CD14-positive monocyte (primary cell): Measurements from ENCODE around the gene SBF2. TPM values are rescaled to one million over a fixed set of nuclear protein-coding genes. Genes with fewer than 3 reads are reported as not detected.
A peak's percentile ranks its signal among the peaks of the same experiment; 100 is the strongest.

Experiments
- DNase-seq, 3 donors: peaks; one replicate each; pipeline ENCODE4 v3.0.0-alpha.2; 2011 to 2022
- H2AFZ ChIP-seq: 2 replicates; pipeline ENCODE4 v1.6.0; 2012; ENCODE audit warnings: mild to moderate bottlenecking, low read depth, low read length, inconsistent platforms; ENCODE audit not compliant: insufficient read depth, poor library complexity, severe bottlenecking
- H3K27ac ChIP-seq, 2 donors: 1 replicate in 1 of 2; 2 replicates in 1 of 2; pipeline ENCODE4 v1.5.1; 2012 to 2013; ENCODE audit warnings: low read length in 2 of 2, control low read depth in 1 of 2, inconsistent platforms in 1 of 2, low read depth in 1 of 2, mild to moderate bottlenecking in 1 of 2
- H3K27me3 ChIP-seq, 2 donors: one replicate each; pipeline versions ENCODE4 v1.6.0 to v1.6.1; 2011 to 2013; ENCODE audit warnings: low read length in 2 of 2; ENCODE audit not compliant: control insufficient read depth in 2 of 2, insufficient read depth in 2 of 2
- H3K36me3 ChIP-seq, 2 donors: replicated peaks in 1 of 2; 1 replicate in 1 of 2; 2 replicates in 1 of 2; pipeline versions ENCODE4 v1.5.1 to v1.6.1; 2012 to 2013; ENCODE audit warnings: low read length in 2 of 2, control low read depth in 1 of 2, inconsistent platforms in 1 of 2, mild to moderate bottlenecking in 1 of 2; ENCODE audit not compliant: insufficient read depth in 2 of 2, control insufficient read depth in 1 of 2
- H3K4me1 ChIP-seq, 2 donors: 1 replicate in 1 of 2; 2 replicates in 1 of 2; pipeline versions ENCODE4 v1.5.1 to v1.6.1; 2012 to 2013; ENCODE audit warnings: low read length in 2 of 2, control low read depth in 1 of 2, inconsistent platforms in 1 of 2, mild to moderate bottlenecking in 1 of 2, moderate library complexity in 1 of 2; ENCODE audit not compliant: insufficient read depth in 2 of 2, control insufficient read depth in 1 of 2
- H3K4me2 ChIP-seq: replicated peaks from 2 replicates; pipeline ENCODE3; 2012; ENCODE audit warnings: low read length, moderate library complexity, mild to moderate bottlenecking; ENCODE audit not compliant: poor library complexity, severe bottlenecking; ENCODE audit errors: extremely low read depth
- H3K4me3 ChIP-seq, 3 experiments: fragments of 200-600 bp in 1 of 3; sonication (generic) in 1 of 3; replicated peaks in 1 of 3; 1 replicate in 2 of 3; 2 replicates in 1 of 3; pipeline ENCODE4 v1.5.1; 2011 to 2013; ENCODE audit warnings: low read length in 3 of 3, mild to moderate bottlenecking in 3 of 3, control low read depth in 2 of 3, low read depth in 2 of 3, inconsistent platforms in 1 of 3, moderate library complexity in 1 of 3
- H3K79me2 ChIP-seq: 2 replicates; pipeline ENCODE4 v1.6.0; 2012; ENCODE audit warnings: mild to moderate bottlenecking, control low read depth, inconsistent platforms, low read length, moderate library complexity; ENCODE audit not compliant: insufficient read depth
- H3K9ac ChIP-seq: 2 replicates; pipeline ENCODE4 v1.6.0; 2017; ENCODE audit warnings: low read length, mild to moderate bottlenecking; ENCODE audit not compliant: insufficient read depth, poor library complexity, severe bottlenecking
- H3K9me3 ChIP-seq, 2 donors: replicated peaks in 1 of 2; 1 replicate in 1 of 2; 2 replicates in 1 of 2; pipeline versions ENCODE4 v1.5.1 to v1.6.1; 2012 to 2013; ENCODE audit warnings: low read length in 2 of 2, control low read depth in 1 of 2; ENCODE audit not compliant: control insufficient read depth in 1 of 2, insufficient read depth in 1 of 2
- H4K20me1 ChIP-seq: 2 replicates; pipeline ENCODE4 v1.6.0; 2012; ENCODE audit warnings: mild to moderate bottlenecking, low read length, control low read depth, moderate library complexity; ENCODE audit not compliant: insufficient read depth
- H3K27ac Mint-ChIP-seq, 7 donors: one replicate each; pipeline ENCODE4 v1.8.0; 2020; ENCODE audit warnings: mild to moderate bottlenecking in 7 of 7, mixed read lengths in 7 of 7, moderate library complexity in 6 of 7, inconsistent platforms in 2 of 7
- H3K27me3 Mint-ChIP-seq, 3 donors: one replicate each; pipeline ENCODE4 v1.8.0; 2021 to 2022; ENCODE audit warnings: low read depth in 3 of 3, mild to moderate bottlenecking in 3 of 3, mixed read lengths in 3 of 3, moderate library complexity in 3 of 3, inconsistent platforms in 1 of 3
- H3K36me3 Mint-ChIP-seq, 2 donors: one replicate each; pipeline ENCODE4 v1.8.0; 2020; ENCODE audit warnings: mixed read lengths in 2 of 2, inconsistent platforms in 1 of 2, mild to moderate bottlenecking in 1 of 2
- H3K4me1 Mint-ChIP-seq: one replicate; pipeline ENCODE4 v1.8.0; 2020; ENCODE audit warnings: mild to moderate bottlenecking, mixed read lengths
- H3K4me3 Mint-ChIP-seq, 2 donors: one replicate each; pipeline ENCODE4 v1.8.0; 2020; ENCODE audit warnings: mild to moderate bottlenecking in 2 of 2, mixed read lengths in 2 of 2, moderate library complexity in 1 of 2
- H3K9me3 Mint-ChIP-seq, 7 donors: one replicate each; pipeline ENCODE4 v1.8.0; 2020 to 2022; ENCODE audit warnings: mixed read lengths in 7 of 7, mild to moderate bottlenecking in 6 of 7, moderate library complexity in 6 of 7, inconsistent platforms in 2 of 7
- CTCF ChIP-seq: fragments of 200-600 bp; IDR thresholded peaks from one replicate; pipeline ENCODE4 v1.8.0; 2022; ENCODE audit warnings: antibody characterized with exemption, mild to moderate bottlenecking
- WGBS: methylation state at CpG from one replicate; pipeline ENCODE4 v1.1.5; 2013; ENCODE audit warnings: missing lambda C conversion rate; ENCODE audit not compliant: insufficient coverage; 5-methylcytosine and 5-hydroxymethylcytosine counted together
- intact Hi-C, 2 donors: fragments of 100-400 bp; cut with micrococcal nuclease; formaldehyde crosslinking; loops; one replicate each; pipeline versions ENCODE4 v1.15.0 to v1.15.1; 2023
- polyA plus RNA-seq, 3 donors: library from polyadenylated mRNA; depleted of rRNA in 1 of 3; unstranded in 2 of 3; stranded (reverse) in 1 of 3; fragments of 300-500 nt in 2 of 3; fragments of >200 nt in 1 of 3; fragmentation: Illumina TruSeq in 2 of 3; gene quantifications; 1 replicate in 2 of 3; 2 replicates in 1 of 3; pipeline ENCODE4 v1.2.3, GENCODE V29; 2012 to 2021

Gene SBF2
- polyA plus RNA-seq, 3 donors, result 8.9 to 30.7 (median 16.4) TPM

GRCh38 chr11:9850224-9850895, 443.7 kb downstream of the SBF2 start:
- intact Hi-C loops, result no loop called here
- H3K36me3 ChIP-seq, result peaks cover 49 to 92% of the 10 kb centered on the region in 2 donors
- no peak overlapping the region for H3K27ac Mint-ChIP-seq

GRCh38 chr11:9849389-9849788, 444.6 kb downstream of the SBF2 start:
- Histone ChIP-seq H4K20me1 (no peaks in the 10 kb centered on the region), H3K27ac (no peak overlapping the region), H3K79me2 (no peaks in the 10 kb centered on the region), H3K27me3 (no peaks in the 10 kb centered on the region), H3K36me3 (peaks cover 49 to 93% of the 10 kb centered on the region in 2 donors), H2AFZ (no peak overlapping the region), H3K9ac (no peak overlapping the region), H3K4me1 (no peaks in the 10 kb centered on the region), H3K4me3 (no peak overlapping the region), H3K4me2 (no peak overlapping the region), H3K9me3 (no peaks in the 10 kb centered on the region)
- peaks cover 0 to 3% (median 0%) of the 10 kb centered on the region in 3 donors for H3K27me3 Mint-ChIP-seq
- H3K36me3 Mint-ChIP-seq, result peaks cover 52 to 65% of the 10 kb centered on the region in 2 donors
- peaks cover 9% of the 10 kb centered on the region for H3K4me1 Mint-ChIP-seq
- no peaks in the 10 kb centered on the region for H3K9me3 Mint-ChIP-seq
- DNase-seq, result peak in 1 of 3 donors; percentile 14
- WGBS, result no CpG with 5 or more reads among the region's 1 CpG
- H3K27ac Mint-ChIP-seq, result peak overlapping the region in 1 of 7 donors; percentile 59
- H3K4me3 Mint-ChIP-seq, result no peak overlapping the region
- TF ChIP-seq CTCF, result no peak
- intact Hi-C loops, result no loop called here

More at GRCh38 chr11:9850224-9850895, 443.7 kb downstream of the SBF2 start:
- Histone ChIP-seq H3K4me1 (no peaks in the 10 kb centered on the region), H3K4me2 (no peak overlapping the region), H3K79me2 (no peaks in the 10 kb centered on the region), H2AFZ (no peak overlapping the region), H4K20me1 (no peaks in the 10 kb centered on the region), H3K9me3 (no peaks in the 10 kb centered on the region), H3K9ac (no peak overlapping the region), H3K27me3 (no peaks in the 10 kb centered on the region), H3K27ac (no peak overlapping the region), H3K4me3 (no peak overlapping the region)
- Mint-ChIP-seq H3K36me3 (peaks cover 44 to 58% of the 10 kb centered on the region in 2 donors), H3K4me1 (peaks cover 9% of the 10 kb centered on the region), H3K4me3 (no peak overlapping the region), H3K27me3 (peaks cover 0 to 3% (median 0%) of the 10 kb centered on the region in 3 donors), H3K9me3 (no peaks in the 10 kb centered on the region)
- no peak for DNase-seq
- 100% methylated on average over 1 of the region's 1 CpG for WGBS
- no peak for TF ChIP-seq CTCF
